Heart right ventricle (tissue), 16 donors: ENCODE results near the gene CYP2C18. TPM values are rescaled to one million over a fixed set of nuclear protein-coding genes. Genes with fewer than 3 reads are reported as not detected.
"Not testable (repeated sequence)": the region's sequence is repeated elsewhere in the genome, so short reads cannot be mapped to it uniquely, and the experiment has no call there.

ENCODE experiments used
- ATAC-seq, 8 donors: fragments of 200-7000 bp; cut with Tn5 transposase; one replicate each; pipeline ENCODE4 v1.9.1; 2020; ENCODE audit warnings: mild to moderate bottlenecking in 8 of 8, moderate library complexity in 8 of 8, moderate number of reproducible peaks in 1 of 8
- DNase-seq, 2 donors: peaks; one replicate each; pipeline ENCODE4 v3.0.0-alpha.2; 2020
- H3K27ac ChIP-seq, 10 donors: fragments of 200-600 bp; sonication (generic) in 2 of 10; one replicate each; pipeline versions ENCODE4 v1.5.0 to v1.8.0; 2020 to 2022; ENCODE audit warnings: mild to moderate bottlenecking in 3 of 10
- H3K27me3 ChIP-seq, 7 donors: fragments of 200-600 bp; one replicate each; pipeline ENCODE4 v1.8.0; 2021 to 2022; ENCODE audit warnings: mild to moderate bottlenecking in 2 of 7
- H3K36me3 ChIP-seq, 9 donors: fragments of 200-600 bp; sonication (generic) in 1 of 9; one replicate each; pipeline versions ENCODE4 v1.5.0 to v1.8.0; 2020 to 2022; ENCODE audit warnings: mild to moderate bottlenecking in 2 of 9
- H3K4me1 ChIP-seq, 9 donors: fragments of 200-600 bp; sonication (generic) in 1 of 9; one replicate each; pipeline versions ENCODE4 v1.5.0 to v1.8.0; 2020 to 2022; ENCODE audit warnings: mild to moderate bottlenecking in 4 of 9
- H3K4me3 ChIP-seq, 10 donors: fragments of 200-600 bp; sonication (generic) in 2 of 10; one replicate each; pipeline versions ENCODE4 v1.5.0 to v1.8.0; 2020 to 2022; ENCODE audit warnings: mild to moderate bottlenecking in 7 of 10, moderate library complexity in 2 of 10
- H3K9me3 ChIP-seq, 11 donors: fragments of 200-600 bp in 10 of 11; sonication (generic) in 2 of 11; one replicate each; pipeline versions ENCODE4 v1.5.0 to v1.8.0; 2013 to 2022; ENCODE audit warnings: mild to moderate bottlenecking in 2 of 11, control low read depth in 1 of 11, moderate library complexity in 1 of 11
- WGBS, 2 donors: extraction: QIAGEN DNeasy Blood & Tissue Kit; methylation state at CpG; one replicate each; pipeline ENCODE4 v1.1.7; 2013; ENCODE audit warnings: inconsistent platforms in 1 of 2; 5-methylcytosine and 5-hydroxymethylcytosine counted together
- intact Hi-C, 10 donors: fragments of 100-400 bp; cut with DNase I; formaldehyde crosslinking; loops; one replicate each; pipeline versions ENCODE4 v1.11.1 to v1.14.2; 2022
- polyA plus RNA-seq, 2 donors: library from polyadenylated mRNA; stranded (reverse); fragments of 200-250 nt; gene quantifications; one replicate each; pipeline ENCODE4 v1.2.3, GENCODE V29; 2013
- total RNA-seq, 10 donors: library from RNA; stranded (reverse); fragmentation: NEBNext Ultra II Directional in 3 of 10; extraction: Animal tissue kit (Norgen Biotek cat#: 25700) in 3 of 10; gene quantifications; one replicate each; pipeline versions ENCODE4 v1.2.1 to v1.2.4, GENCODE V29; 2021 to 2023
- TF ChIP-seq, protein P1 (sequence below), 9 donors: fragments of 200-600 bp; sonication (generic) in 2 of 9; IDR thresholded peaks; one replicate each; pipeline versions ENCODE4 v1.5.0 to v1.8.0; 2021 to 2022; ENCODE audit warnings: antibody characterized with exemption in 9 of 9, mild to moderate bottlenecking in 5 of 9, moderate library complexity in 1 of 9
- donor health status: Arrhythmogenic right ventricular cardiomyopathy.
- donor health status: ischemic (EF 13 %, LVEDD 7.1; RV severe dilation, severe dysfunction).
- donor health status: healthy with polysubstance abuse.
- donor health status: DM: no; HTN: yes; CAD: no.
- donor health status: DM: no; HTN: no; CAD: no.
- donor health status: ischemic (EF 25% LVEDD 6.9; RV normal size, moderate dysfunction).
- donor health status: ischemic (EF 25% LVEDD 5.7; RV mildly dilated, moderate dysfunction).
- donor health status: healthy.
- donor health status: DM: yes; HTN: yes; CAD: no.
- donor health status: Ischemic cardiomyopathy.
- donor health status: ischemic (EF 35%, LVEDD 5.7; RV mildly dilated, moderate dysfunction).
- donor health status: nonischemic (EF 11% LVEDD 7.7; RV severe dilation, severe dysfunction).
- donor health status: DM: yes; HTN: yes; CAD: no.
- donor health status: PGD.
- donor health status: ischemic (EF 29% LVEDD 5.4; RV normal size, mild dysfunction).
- donor health status: nonischemic (EF 23%, LVEDD 6.1; RV moderate dilation, normal function).

The CYP2C18 gene
- total and polyA plus RNA-seq, 12 donors = not detected

DNA sequence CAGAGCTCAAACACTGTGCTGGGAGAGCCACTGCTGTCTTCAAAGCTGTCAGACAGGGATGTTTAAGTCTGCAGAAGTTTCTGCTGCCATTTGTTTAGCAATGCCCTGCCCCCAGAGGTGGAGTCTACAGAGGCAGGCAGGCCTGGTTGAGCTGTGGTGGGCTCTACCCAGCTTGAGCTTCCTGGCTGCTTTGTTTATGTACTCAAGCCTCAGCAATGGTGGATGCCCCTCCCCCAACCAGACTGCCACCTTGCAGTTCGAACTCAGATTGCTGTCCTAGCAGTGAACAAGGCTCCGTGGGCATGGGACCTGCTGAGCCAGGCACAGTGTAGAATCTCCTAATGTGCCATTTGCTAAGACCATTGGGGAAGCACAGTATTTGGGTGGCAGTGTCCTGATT lies 74.4 kb downstream of the CYP2C18 start:
- no peaks in the 10 kb centered on the region for H3K4me1 ChIP-seq
- H3K36me3 ChIP-seq = no peaks in the 10 kb centered on the region
- ATAC-seq (no peak), DNase-seq (no peak)
- H3K27me3 ChIP-seq = no peaks in the 10 kb centered on the region
- peaks cover 0 to 6% (median 0%) of the 10 kb centered on the region in 11 donors for H3K9me3 ChIP-seq
- H3K4me3 ChIP-seq = no peak overlapping the region
- 53 to 62% methylated on average over 2 of the region's 2 CpGs for WGBS, 2 donors
- H3K27ac ChIP-seq = no peak overlapping the region
- TF ChIP-seq, protein P1, sequence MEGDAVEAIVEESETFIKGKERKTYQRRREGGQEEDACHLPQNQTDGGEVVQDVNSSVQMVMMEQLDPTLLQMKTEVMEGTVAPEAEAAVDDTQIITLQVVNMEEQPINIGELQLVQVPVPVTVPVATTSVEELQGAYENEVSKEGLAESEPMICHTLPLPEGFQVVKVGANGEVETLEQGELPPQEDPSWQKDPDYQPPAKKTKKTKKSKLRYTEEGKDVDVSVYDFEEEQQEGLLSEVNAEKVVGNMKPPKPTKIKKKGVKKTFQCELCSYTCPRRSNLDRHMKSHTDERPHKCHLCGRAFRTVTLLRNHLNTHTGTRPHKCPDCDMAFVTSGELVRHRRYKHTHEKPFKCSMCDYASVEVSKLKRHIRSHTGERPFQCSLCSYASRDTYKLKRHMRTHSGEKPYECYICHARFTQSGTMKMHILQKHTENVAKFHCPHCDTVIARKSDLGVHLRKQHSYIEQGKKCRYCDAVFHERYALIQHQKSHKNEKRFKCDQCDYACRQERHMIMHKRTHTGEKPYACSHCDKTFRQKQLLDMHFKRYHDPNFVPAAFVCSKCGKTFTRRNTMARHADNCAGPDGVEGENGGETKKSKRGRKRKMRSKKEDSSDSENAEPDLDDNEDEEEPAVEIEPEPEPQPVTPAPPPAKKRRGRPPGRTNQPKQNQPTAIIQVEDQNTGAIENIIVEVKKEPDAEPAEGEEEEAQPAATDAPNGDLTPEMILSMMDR (IDR thresholded peaks at IDR 0.05) = no peak
- intact Hi-C loops = no loop called here

DNA sequence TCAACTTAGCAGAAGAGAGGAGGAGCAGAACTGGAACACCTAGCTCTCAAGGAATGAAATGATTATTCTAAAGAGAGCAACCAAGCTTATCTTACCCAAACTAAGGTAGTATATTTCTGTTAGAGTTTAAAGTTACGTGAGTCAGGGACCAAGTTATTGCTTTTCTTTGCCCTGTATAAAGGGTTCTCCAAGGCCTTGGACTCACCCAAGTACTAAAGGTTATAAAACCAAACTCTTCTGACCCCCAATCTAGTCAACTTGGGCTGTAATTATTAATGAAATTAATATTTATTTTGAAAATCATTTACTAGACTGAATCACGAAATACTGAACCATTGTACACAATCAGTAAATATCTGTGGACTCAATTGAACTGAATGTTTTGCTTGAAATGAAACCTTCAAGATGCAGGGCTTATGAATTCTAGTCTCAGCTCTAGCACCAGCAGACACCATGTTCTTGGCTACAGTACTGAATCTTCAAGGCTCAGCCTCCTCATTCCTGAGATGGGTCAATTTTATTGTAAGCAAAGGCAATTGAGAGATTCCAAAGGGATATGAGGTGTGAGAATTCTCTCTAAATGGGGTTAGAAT lies 77.2 kb downstream of the CYP2C18 start:
- Histone ChIP-seq H3K4me1 (no peaks in the 10 kb centered on the region), H3K4me3 (no peak overlapping the region), H3K36me3 (no peaks in the 10 kb centered on the region), H3K27ac (no peak overlapping the region), H3K27me3 (no peaks in the 10 kb centered on the region), H3K9me3 (no peaks in the 10 kb centered on the region)
- ATAC-seq (no peak), DNase-seq (no peak)
- WGBS, 2 donors = 66 to 67% methylated on average over 2 of the region's 2 CpGs
- TF ChIP-seq, protein P1 (IDR thresholded peaks at IDR 0.05) = no peak
- intact Hi-C loops = no loop called here

DNA sequence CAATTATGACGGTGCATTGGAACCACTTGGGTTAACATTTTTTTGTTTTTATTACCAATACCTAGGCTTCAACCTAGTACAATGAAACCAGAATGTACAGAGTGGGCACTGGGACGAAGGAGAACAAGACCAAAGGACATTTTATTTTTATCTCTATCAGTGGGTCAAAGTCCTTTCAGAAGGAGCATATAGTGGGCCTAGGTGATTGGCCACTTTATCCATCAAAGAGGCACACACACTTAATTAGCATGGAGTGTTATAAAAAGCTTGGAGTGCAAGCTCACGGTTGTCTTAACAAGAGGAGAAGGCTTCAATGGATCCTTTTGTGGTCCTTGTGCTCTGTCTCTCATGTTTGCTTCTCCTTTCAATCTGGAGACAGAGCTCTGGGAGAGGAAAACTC lies 78.9 kb downstream of the CYP2C18 start, which contains the start of gene CYP2C19:
Gene CYP2C19 (plus strand): TSS at position 289 of the 400 bp plus-strand sequence. CDS start 25 bp downstream, at position 314.
- Histone ChIP-seq H3K36me3 (no peaks in the 10 kb centered on the region), H3K27me3 (no peaks in the 10 kb centered on the region), H3K9me3 (no peaks in the 10 kb centered on the region), H3K4me3 (no peak within 1 kb of the TSS), H3K4me1 (no peaks in the 10 kb centered on the region), H3K27ac (no peak within 1 kb of the TSS)
- intact Hi-C loops = no loop called here
- TF ChIP-seq, protein P1 (IDR thresholded peaks at IDR 0.05) = no peak
- DNase-seq (no peak), ATAC-seq (no peak)
- 69 to 70% methylated on average over 3 of the region's 3 CpGs for WGBS, 2 donors

DNA sequence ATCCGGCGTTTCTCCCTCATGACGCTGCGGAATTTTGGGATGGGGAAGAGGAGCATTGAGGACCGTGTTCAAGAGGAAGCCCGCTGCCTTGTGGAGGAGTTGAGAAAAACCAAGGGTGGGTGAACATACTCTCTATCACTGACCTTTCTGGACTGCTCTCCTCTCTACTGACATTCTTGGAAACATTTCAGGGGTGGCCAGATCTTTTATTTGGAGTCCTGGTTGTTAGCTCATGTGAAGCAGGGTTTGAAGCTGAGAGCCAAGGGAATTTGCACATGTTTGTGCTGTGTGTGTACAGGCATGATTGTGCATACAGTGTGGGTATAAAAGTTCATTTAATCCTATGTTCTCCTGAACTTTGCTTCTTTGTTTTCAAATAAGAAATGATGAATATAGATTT lies 91.9 kb downstream of the CYP2C18 start:
- H3K27me3 ChIP-seq, H3K4me1 ChIP-seq, DNase-seq, ATAC-seq, H3K36me3 ChIP-seq, H3K4me3 ChIP-seq, H3K27ac ChIP-seq, intact Hi-C loops: not testable (repeated sequence)
- H3K9me3 ChIP-seq = peaks cover 0 to 36% (median 0%) of the 10 kb centered on the region in 11 donors
- 85 to 90% methylated on average over 6 of the region's 6 CpGs for WGBS, 2 donors

DNA sequence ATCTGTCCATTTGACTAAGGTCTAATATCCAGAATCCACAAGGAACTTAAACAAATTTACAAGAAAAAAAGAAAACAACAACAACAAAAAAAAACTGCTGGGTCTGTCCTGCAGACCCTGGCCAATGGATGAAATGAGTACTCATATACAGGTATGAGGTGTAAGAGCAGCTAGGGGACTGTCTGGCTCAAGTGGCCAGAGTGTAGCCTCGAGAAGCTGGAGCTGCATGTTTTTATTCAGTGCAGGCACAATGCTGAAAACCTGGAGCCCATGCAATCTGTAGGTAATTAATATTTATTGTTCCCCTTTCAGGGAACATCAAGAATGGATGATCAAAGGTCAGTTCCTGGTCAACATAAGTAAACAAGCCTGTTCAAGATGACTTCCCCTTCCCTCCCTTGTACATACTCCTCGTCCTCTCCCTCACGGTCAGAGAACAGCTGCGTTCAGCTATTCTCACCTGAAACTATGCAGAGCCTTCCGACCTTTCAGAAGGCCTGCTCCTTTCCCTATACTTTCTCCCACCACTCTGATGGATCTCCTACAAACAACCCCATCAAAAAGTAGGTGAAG lies 94.4 kb downstream of the CYP2C18 start:
- H3K36me3 ChIP-seq = no peaks in the 10 kb centered on the region
- intact Hi-C loops = no loop called here
- H3K9me3 ChIP-seq = peaks cover 0 to 24% (median 0%) of the 10 kb centered on the region in 11 donors
- H3K4me1 ChIP-seq = peaks cover 0 to 8% (median 0%) of the 10 kb centered on the region in 9 donors
- no peak overlapping the region for H3K4me3 ChIP-seq
- no peak for DNase-seq
- TF ChIP-seq, protein P1 (IDR thresholded peaks at IDR 0.05) = no peak
- no peak overlapping the region for H3K27ac ChIP-seq
- H3K27me3 ChIP-seq = no peaks in the 10 kb centered on the region
- ATAC-seq = no peak
- WGBS, 2 donors = 59 to 64% methylated on average over 5 of the region's 5 CpGs
